GM10248 (cell line): ENCODE results near the gene PMPCA.

Experiments used
- CTCF ChIA-PET: fragments of 300-600 bp; sonication (Branson Sonifier 250); formaldehyde crosslinking; extraction: SDS; loops from one replicate; lab custom pipeline; 2021; ENCODE audit warnings: antibody characterized with exemption; lab: Yijun Ruan, JAX
- POLR2A ChIA-PET: fragments of 350-650 bp; sonication (Branson Sonifier 250); formaldehyde crosslinking; extraction: SDS; loops from one replicate; lab custom pipeline; 2020; ENCODE audit warnings: antibody characterized with exemption; lab: Yijun Ruan, JAX
- DNase-seq: peaks from one replicate; pipeline ENCODE4 v3.0.0; 2012; ENCODE audit errors: extremely low spot score
- TF ChIP-seq, protein P1 (sequence below): IDR thresholded peaks from 2 replicates; pipeline ENCODE4 v1.5.1; 2012; ENCODE audit warnings: mild to moderate bottlenecking, low read depth; ENCODE audit errors: extremely low read depth, missing control alignments, control extremely low read depth

The PMPCA gene

DNA sequence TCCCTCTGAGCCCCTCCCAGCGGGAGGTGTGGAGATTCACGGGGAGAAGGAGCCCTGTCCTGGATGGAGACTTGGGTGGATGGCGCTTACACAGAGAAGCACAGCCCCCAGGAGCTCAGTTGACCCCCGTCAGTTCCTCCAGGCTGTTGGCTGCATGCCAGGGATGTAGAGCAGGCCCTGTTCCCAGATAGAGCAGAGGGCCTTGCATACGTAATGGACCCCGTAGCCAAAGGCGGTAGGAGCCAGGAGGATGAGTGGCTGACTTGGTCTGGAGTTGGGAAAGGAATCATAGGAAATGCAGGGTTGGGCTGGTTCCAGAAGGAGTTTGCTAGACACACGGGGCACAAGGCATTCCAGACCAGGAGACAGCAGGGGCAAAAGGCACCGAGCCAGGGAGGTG is 2.5 kb downstream of the PMPCA start:
- ChIA-PET POLR2A (interaction anchor here (0.9 kb wide), 1 partner anchor 11 kb away, joined by 5 read pairs; no protein-coding TSS in a partner anchor), CTCF (interaction anchor here (4.6 kb wide), 1 partner anchor 11 kb away, joined by 20 read pairs; no protein-coding TSS in a partner anchor)
- TF ChIP-seq, protein P1, sequence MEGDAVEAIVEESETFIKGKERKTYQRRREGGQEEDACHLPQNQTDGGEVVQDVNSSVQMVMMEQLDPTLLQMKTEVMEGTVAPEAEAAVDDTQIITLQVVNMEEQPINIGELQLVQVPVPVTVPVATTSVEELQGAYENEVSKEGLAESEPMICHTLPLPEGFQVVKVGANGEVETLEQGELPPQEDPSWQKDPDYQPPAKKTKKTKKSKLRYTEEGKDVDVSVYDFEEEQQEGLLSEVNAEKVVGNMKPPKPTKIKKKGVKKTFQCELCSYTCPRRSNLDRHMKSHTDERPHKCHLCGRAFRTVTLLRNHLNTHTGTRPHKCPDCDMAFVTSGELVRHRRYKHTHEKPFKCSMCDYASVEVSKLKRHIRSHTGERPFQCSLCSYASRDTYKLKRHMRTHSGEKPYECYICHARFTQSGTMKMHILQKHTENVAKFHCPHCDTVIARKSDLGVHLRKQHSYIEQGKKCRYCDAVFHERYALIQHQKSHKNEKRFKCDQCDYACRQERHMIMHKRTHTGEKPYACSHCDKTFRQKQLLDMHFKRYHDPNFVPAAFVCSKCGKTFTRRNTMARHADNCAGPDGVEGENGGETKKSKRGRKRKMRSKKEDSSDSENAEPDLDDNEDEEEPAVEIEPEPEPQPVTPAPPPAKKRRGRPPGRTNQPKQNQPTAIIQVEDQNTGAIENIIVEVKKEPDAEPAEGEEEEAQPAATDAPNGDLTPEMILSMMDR: no peak
- no peak for DNase-seq

DNA sequence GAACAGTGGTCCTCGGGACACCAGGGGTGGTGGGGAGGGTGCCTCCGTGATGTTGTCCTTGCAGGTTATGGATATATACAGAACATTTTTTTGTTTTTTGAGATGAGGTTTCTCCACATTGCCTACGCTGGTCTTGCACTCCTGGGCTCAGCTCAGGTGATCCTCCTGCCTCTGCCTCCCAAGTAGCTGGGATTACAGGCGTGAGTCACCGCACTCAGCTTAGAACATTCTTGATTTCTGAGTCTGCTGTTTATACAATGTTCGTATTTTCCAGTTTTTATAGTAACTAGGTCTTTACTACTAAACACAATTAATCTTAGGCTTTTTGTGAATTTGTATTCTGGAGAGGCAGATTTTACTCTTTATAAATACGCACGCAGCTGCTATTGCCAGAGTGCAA is 6.0 kb downstream of the PMPCA start:
- ChIA-PET POLR2A (no interaction called here), CTCF (no interaction called here)
- DNase-seq: no peak
- TF ChIP-seq, protein P1: no peak

DNA sequence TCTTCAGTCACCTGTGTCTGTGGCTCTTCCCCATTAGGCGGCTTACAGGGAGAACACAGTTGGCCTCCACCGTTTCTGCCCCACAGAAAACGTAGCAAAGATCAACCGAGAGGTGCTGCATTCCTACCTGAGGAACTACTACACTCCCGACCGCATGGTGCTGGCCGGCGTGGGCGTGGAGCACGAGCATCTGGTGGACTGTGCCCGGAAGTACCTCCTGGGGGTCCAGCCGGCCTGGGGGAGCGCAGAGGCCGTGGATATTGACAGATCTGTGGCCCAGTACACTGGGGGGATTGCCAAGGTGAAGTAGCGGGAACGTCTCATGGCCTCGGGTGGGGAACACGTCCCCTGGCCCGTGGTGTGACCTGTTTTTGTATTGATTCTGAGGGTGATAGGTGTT is 6.5 kb downstream of the PMPCA start:
- TF ChIP-seq, protein P1: no peak
- DNase-seq: no peak
- POLR2A ChIA-PET: no interaction called here
- CTCF ChIA-PET: interaction anchor here (1.3 kb wide), 1 partner anchor 24 kb away, joined by 3 read pairs; no protein-coding TSS in a partner anchor

DNA sequence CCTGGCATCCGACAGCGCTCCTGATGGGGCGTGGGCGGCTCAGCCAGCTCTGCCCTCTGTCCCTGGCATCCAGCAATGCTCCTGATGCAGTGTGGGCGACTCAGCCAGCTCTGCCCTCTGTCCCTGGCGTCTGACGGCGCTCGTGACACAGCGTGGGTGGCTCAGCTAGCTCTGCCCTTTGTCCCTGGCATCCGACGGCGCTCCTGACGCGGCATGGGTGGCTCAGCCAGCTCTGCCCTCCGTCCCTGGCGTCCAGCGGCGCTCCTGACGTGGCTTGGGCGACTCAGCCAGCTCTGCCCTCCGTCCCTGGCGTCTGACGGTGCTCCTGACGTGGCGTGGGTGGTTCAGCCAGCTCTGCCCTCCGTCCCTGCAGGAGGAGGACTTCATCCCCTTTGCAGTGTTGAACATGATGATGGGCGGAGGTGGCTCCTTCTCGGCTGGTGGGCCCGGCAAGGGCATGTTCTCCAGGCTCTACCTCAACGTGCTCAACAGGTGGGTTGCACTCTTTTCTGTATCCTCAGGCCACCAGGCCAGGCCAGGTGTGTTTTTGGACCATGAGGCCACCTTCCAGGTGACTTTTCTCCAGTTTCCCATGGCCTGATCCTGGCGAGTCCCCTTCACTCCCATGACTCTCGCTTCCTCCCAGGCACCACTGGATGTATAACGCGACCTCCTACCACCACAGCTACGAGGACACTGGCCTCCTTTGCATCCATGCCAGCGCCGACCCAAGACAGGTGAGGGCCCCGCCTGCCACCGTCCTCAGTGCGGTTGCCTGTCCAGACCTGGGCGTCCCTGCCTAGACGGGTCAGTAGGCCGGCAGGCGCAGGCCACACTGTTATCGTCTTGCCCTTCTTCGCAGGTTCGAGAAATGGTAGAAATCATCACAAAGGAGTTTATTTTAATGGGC is 8.0 kb downstream of the PMPCA start:
- TF ChIP-seq, protein P1: no peak
- CTCF ChIA-PET: interaction anchor here (1.1 to 1.4 kb wide), 3 partner anchors 17 to 22 kb away, joined by 3 to 4 read pairs (median 3); no protein-coding TSS in a partner anchor
- POLR2A ChIA-PET: no interaction called here
- no peak for DNase-seq

DNA sequence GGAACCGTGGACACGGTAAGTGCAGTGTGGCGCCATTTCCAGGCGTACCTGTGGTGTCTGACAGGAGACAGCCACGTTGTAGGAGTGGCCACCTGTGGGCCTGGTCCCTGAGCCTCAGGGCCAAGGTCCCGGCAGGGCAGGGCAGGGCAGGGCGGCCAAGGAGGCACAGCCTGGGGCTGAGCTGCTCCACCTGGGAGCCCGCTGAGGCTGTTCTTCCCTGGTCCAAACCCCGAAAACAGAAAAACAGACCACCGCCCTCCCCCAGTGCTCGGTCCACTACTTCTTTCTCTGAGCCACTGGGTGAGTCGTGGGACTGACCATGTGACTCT is 8.6 kb downstream of the PMPCA start:
- POLR2A ChIA-PET: interaction anchor here (0.5 kb wide), 1 partner anchor 732 kb away, joined by 6 read pairs; no protein-coding TSS in a partner anchor
- TF ChIP-seq, protein P1: no peak
- no peak for DNase-seq
- CTCF ChIA-PET: interaction anchor here (1.1 kb wide), 1 partner anchor 16 kb away, joined by 4 read pairs; no protein-coding TSS in a partner anchor

DNA sequence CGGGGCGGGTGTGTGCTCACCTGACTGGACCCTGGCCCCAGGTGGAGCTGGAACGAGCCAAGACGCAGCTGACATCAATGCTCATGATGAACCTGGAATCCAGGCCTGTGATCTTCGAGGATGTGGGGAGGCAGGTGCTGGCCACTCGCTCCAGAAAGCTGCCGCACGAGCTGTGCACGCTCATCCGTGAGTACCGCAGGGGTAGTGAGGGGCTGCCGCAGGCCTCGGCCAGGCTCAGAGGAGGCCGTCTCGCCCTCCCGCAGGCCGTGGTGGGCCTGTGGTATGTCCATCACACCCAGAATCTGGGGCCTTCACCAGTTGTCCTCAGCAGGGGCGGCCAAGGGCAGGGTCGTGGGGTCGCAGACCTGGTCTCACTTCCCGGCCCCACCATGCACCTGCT is 11.3 kb downstream of the PMPCA start:
- TF ChIP-seq, protein P1: no peak
- CTCF ChIA-PET: no interaction called here
- POLR2A ChIA-PET: no interaction called here
- no peak for DNase-seq
